Activated T-cell treated with anti-CD3 and anti-CD28 coated beads, Interleukin-2, amount 50 U/mL, for 4 hours (primary cell): ENCODE results near the gene SUGCT. TPM values are rescaled to one million over a fixed set of nuclear protein-coding genes. Genes with fewer than 3 reads are reported as not detected.

Experiments
- ATAC-seq, 2 donors: fragments of 200-7000 bp; cut with Tn5 transposase; one replicate each; pipeline ENCODE4 v1.10.0; 2021
- DNase-seq: peaks from one replicate; pipeline ENCODE4 v3.0.0-alpha.2; 2020
- H3K27me3 Mint-ChIP-seq: one replicate; pipeline ENCODE4 v1.8.0; 2021; ENCODE audit warnings: low read depth, mixed read lengths
- H3K36me3 Mint-ChIP-seq: one replicate; pipeline ENCODE4 v1.8.0; 2022; ENCODE audit warnings: mixed read lengths; ENCODE audit not compliant: insufficient read depth
- H3K4me1 Mint-ChIP-seq: one replicate; pipeline ENCODE4 v1.8.0; 2021; ENCODE audit warnings: low read depth, mixed read lengths
- H3K4me3 Mint-ChIP-seq: one replicate; pipeline ENCODE4 v1.8.0; 2021; ENCODE audit warnings: mild to moderate bottlenecking, moderate library complexity, mixed read lengths
- H3K9me3 Mint-ChIP-seq: one replicate; pipeline ENCODE4 v1.8.0; 2021; ENCODE audit warnings: mixed read lengths
- total RNA-seq, 3 donors: library from RNA; stranded (reverse); gene quantifications; one replicate each; pipeline ENCODE4 v1.2.1, GENCODE V29; 2021

SUGCT gene
- total RNA-seq, 3 donors from 2014 or later, result 1.3 to 2.5 (median 2.1) TPM

- DNase-seq, result no peak
- Mint-ChIP-seq H3K4me3 (no peak overlapping the region), H3K4me1 (no peaks in the 10 kb centered on the region)
Measured at GRCh38 chr7:40866601-40867000, 731.8 kb downstream of the SUGCT start.

GRCh38 chr7:40870108-40870507 lies 735.3 kb downstream of the SUGCT start:
- Mint-ChIP-seq H3K4me3 (no peak overlapping the region), H3K36me3 (no peaks in the 10 kb centered on the region), H3K27me3 (no peaks in the 10 kb centered on the region), H3K4me1 (no peaks in the 10 kb centered on the region), H3K9me3 (peaks cover 15% of the 10 kb centered on the region)
- ATAC-seq (no peak), DNase-seq (no peak)

More at GRCh38 chr7:40866601-40867000, 731.8 kb downstream of the SUGCT start:
- Mint-ChIP-seq H3K27me3 (no peaks in the 10 kb centered on the region), H3K36me3 (no peaks in the 10 kb centered on the region), H3K9me3 (peaks cover 11% of the 10 kb centered on the region)
- ATAC-seq, result no peak

GRCh38 chr7:40873248-40873647 lies 738.4 kb downstream of the SUGCT start:
- Mint-ChIP-seq H3K4me1 (no peaks in the 10 kb centered on the region), H3K27me3 (no peaks in the 10 kb centered on the region), H3K4me3 (no peak overlapping the region), H3K36me3 (no peaks in the 10 kb centered on the region), H3K9me3 (peaks cover 15% of the 10 kb centered on the region)
- ATAC-seq (no peak), DNase-seq (no peak)

- H3K27me3 Mint-ChIP-seq, result no peaks in the 10 kb centered on the region
- ATAC-seq (no peak), DNase-seq (no peak)
- no peaks in the 10 kb centered on the region for H3K36me3 Mint-ChIP-seq
- peaks cover 12% of the 10 kb centered on the region for H3K9me3 Mint-ChIP-seq
- no peaks in the 10 kb centered on the region for H3K4me1 Mint-ChIP-seq
- no peak overlapping the region for H3K4me3 Mint-ChIP-seq
Measured at GRCh38 chr7:40874756-40875155, 740.0 kb downstream of the SUGCT start.

GRCh38 chr7:40876601-40877000 lies 741.8 kb downstream of the SUGCT start:
- DNase-seq (no peak), ATAC-seq (no peak)
- H3K9me3 Mint-ChIP-seq, result peaks cover 9% of the 10 kb centered on the region
- H3K4me1 Mint-ChIP-seq, result no peaks in the 10 kb centered on the region
- no peaks in the 10 kb centered on the region for H3K36me3 Mint-ChIP-seq
- H3K27me3 Mint-ChIP-seq, result no peaks in the 10 kb centered on the region
- no peak overlapping the region for H3K4me3 Mint-ChIP-seq

GRCh38 chr7:40879941-40880543 lies 745.2 kb downstream of the SUGCT start:
- H3K4me3 Mint-ChIP-seq, result no peak overlapping the region
- ATAC-seq (no peak), DNase-seq (no peak)
- no peaks in the 10 kb centered on the region for H3K36me3 Mint-ChIP-seq
- peaks cover 5% of the 10 kb centered on the region for H3K9me3 Mint-ChIP-seq
- H3K27me3 Mint-ChIP-seq, result no peaks in the 10 kb centered on the region
- H3K4me1 Mint-ChIP-seq, result no peaks in the 10 kb centered on the region

GRCh38 chr7:40880581-40880980 lies 745.8 kb downstream of the SUGCT start:
- no peak overlapping the region for H3K4me3 Mint-ChIP-seq
- H3K9me3 Mint-ChIP-seq, result peaks cover 1% of the 10 kb centered on the region
- no peak for DNase-seq
- H3K36me3 Mint-ChIP-seq, result no peaks in the 10 kb centered on the region
- H3K27me3 Mint-ChIP-seq, result no peaks in the 10 kb centered on the region
- H3K4me1 Mint-ChIP-seq, result no peaks in the 10 kb centered on the region
- ATAC-seq, result no peak

GRCh38 chr7:40881405-40881926 lies 746.7 kb downstream of the SUGCT start:
- Mint-ChIP-seq H3K9me3 (peaks cover 9% of the 10 kb centered on the region), H3K4me3 (no peak overlapping the region), H3K36me3 (no peaks in the 10 kb centered on the region), H3K4me1 (no peaks in the 10 kb centered on the region), H3K27me3 (no peaks in the 10 kb centered on the region)
- ATAC-seq, result no peak
- no peak for DNase-seq

GRCh38 chr7:40882071-40882658 lies 747.4 kb downstream of the SUGCT start:
- Mint-ChIP-seq H3K4me3 (no peak overlapping the region), H3K36me3 (no peaks in the 10 kb centered on the region), H3K9me3 (peaks cover 9% of the 10 kb centered on the region), H3K4me1 (no peaks in the 10 kb centered on the region), H3K27me3 (no peaks in the 10 kb centered on the region)
- ATAC-seq, result no peak
- DNase-seq, result no peak

- Mint-ChIP-seq H3K36me3 (no peaks in the 10 kb centered on the region), H3K4me3 (no peak overlapping the region), H3K27me3 (no peaks in the 10 kb centered on the region), H3K4me1 (no peaks in the 10 kb centered on the region), H3K9me3 (peaks cover 14% of the 10 kb centered on the region)
- no peak for DNase-seq
- ATAC-seq, result no peak
Measured at GRCh38 chr7:40883826-40884225, 749.0 kb downstream of the SUGCT start.

GRCh38 chr7:40884241-40884640 lies 749.4 kb downstream of the SUGCT start:
- ATAC-seq, result no peak
- Mint-ChIP-seq H3K4me3 (no peak overlapping the region), H3K27me3 (no peaks in the 10 kb centered on the region), H3K36me3 (no peaks in the 10 kb centered on the region), H3K9me3 (peaks cover 16% of the 10 kb centered on the region), H3K4me1 (no peaks in the 10 kb centered on the region)
- no peak for DNase-seq

GRCh38 chr7:40885503-40885902 lies 750.7 kb downstream of the SUGCT start:
- Mint-ChIP-seq H3K9me3 (peaks cover 23% of the 10 kb centered on the region), H3K4me1 (no peaks in the 10 kb centered on the region), H3K4me3 (no peak overlapping the region), H3K27me3 (no peaks in the 10 kb centered on the region), H3K36me3 (no peaks in the 10 kb centered on the region)
- ATAC-seq (no peak), DNase-seq (no peak)

GRCh38 chr7:40887099-40887498 lies 752.3 kb downstream of the SUGCT start:
- ATAC-seq, result no peak
- no peak overlapping the region for H3K4me3 Mint-ChIP-seq
- H3K27me3 Mint-ChIP-seq, result no peaks in the 10 kb centered on the region
- DNase-seq, result no peak
- H3K36me3 Mint-ChIP-seq, result no peaks in the 10 kb centered on the region
- no peaks in the 10 kb centered on the region for H3K4me1 Mint-ChIP-seq
- H3K9me3 Mint-ChIP-seq, result peaks cover 35% of the 10 kb centered on the region

GRCh38 chr7:40888499-40888898 lies 753.7 kb downstream of the SUGCT start:
- no peaks in the 10 kb centered on the region for H3K27me3 Mint-ChIP-seq
- no peaks in the 10 kb centered on the region for H3K4me1 Mint-ChIP-seq
- H3K36me3 Mint-ChIP-seq, result no peaks in the 10 kb centered on the region
- no peak overlapping the region for H3K4me3 Mint-ChIP-seq
- H3K9me3 Mint-ChIP-seq, result peaks cover 41% of the 10 kb centered on the region
- DNase-seq (no peak), ATAC-seq (no peak)

GRCh38 chr7:40889099-40889498 lies 754.3 kb downstream of the SUGCT start:
- Mint-ChIP-seq H3K36me3 (no peaks in the 10 kb centered on the region), H3K4me3 (no peak overlapping the region), H3K4me1 (no peaks in the 10 kb centered on the region), H3K27me3 (no peaks in the 10 kb centered on the region), H3K9me3 (peaks cover 41% of the 10 kb centered on the region)
- DNase-seq (no peak), ATAC-seq (no peak)
